HepG2 (cell line): ENCODE results near the gene GLOD5. TPM values are rescaled to one million over a fixed set of nuclear protein-coding genes. Genes with fewer than 3 reads are reported as not detected.

Source experiments
- KMT2B ChIP-seq: IDR thresholded peaks from 2 replicates; pipeline ENCODE4 v1.6.1; 2016; ENCODE audit warnings: missing genetic modification reagents, missing compliant biosample characterization
- MED8 ChIP-seq: sonication (generic); formaldehyde crosslinking; IDR thresholded peaks from 2 replicates; pipeline ENCODE4 v1.8.1; 2023; ENCODE audit warnings: mild to moderate bottlenecking, missing genetic modification reagents; ENCODE audit not compliant: insufficient replicate concordance
- TAF15 ChIP-seq: fragments of 200-400 bp; formaldehyde crosslinking; IDR thresholded peaks from one replicate; pipeline ENCODE4 v1.6.1; 2018; ENCODE audit warnings: mild to moderate bottlenecking, low read depth, low read length; ENCODE audit not compliant: poor library complexity, severe bottlenecking
- TGIF2 ChIP-seq: IDR thresholded peaks from 2 replicates; pipeline ENCODE4 v1.6.1; 2016; ENCODE audit warnings: control low read depth, missing compliant biosample characterization
- ZBTB40 ChIP-seq, 2 experiments: fragments of 450-650 bp in 1 of 2; sonication (generic) in 1 of 2; formaldehyde crosslinking in 1 of 2; IDR thresholded peaks; 2 replicates each; pipeline versions ENCODE4 v1.6.1 to v1.8.0; 2016 to 2022; ENCODE audit warnings: antibody characterized with exemption in 1 of 2, mild to moderate bottlenecking in 1 of 2, missing genetic modification reagents in 1 of 2
- ZBTB46 ChIP-seq: sonication (generic); formaldehyde crosslinking; IDR thresholded peaks from 2 replicates; pipeline ENCODE4 v1.4.0; 2020; ENCODE audit warnings: mild to moderate bottlenecking, missing genetic modification reagents, borderline replicate concordance
- ZHX2 ChIP-seq, 2 experiments: sonication (generic) in 1 of 2; formaldehyde crosslinking in 1 of 2; IDR thresholded peaks; 2 replicates each; pipeline versions ENCODE4 v1.6.1 to v1.9.0; 2014 to 2022; ENCODE audit warnings: antibody characterized with exemption in 1 of 2, borderline replicate concordance in 1 of 2, inconsistent platforms in 1 of 2, low read depth in 1 of 2, missing genetic modification reagents in 1 of 2
- polyA plus RNA-seq, 8 experiments: library from polyadenylated mRNA; depleted of rRNA in 3 of 8; stranded (reverse) in 7 of 8; unstranded in 1 of 8; fragments of >200 nt; fragmentation: Illumina TruSeq in 4 of 8; extraction: Trizol in 4 of 8; gene quantifications; 2 replicates each; pipeline versions ENCODE4 v1.2.1 to v1.2.3, GENCODE V29; 2011 to 2016; ENCODE audit warnings: low read depth in 4 of 8, missing spikeins in 1 of 8, mixed read lengths in 1 of 8; ENCODE audit not compliant: insufficient read depth in 1 of 8
- total RNA-seq, 5 experiments: library from RNA; depleted of rRNA; stranded (reverse); fragments of >200 nt; fragmentation: Illumina TruSeq; extraction: Trizol; gene quantifications; 2 replicates each; pipeline ENCODE4 v1.2.3, GENCODE V29; 2016; ENCODE audit warnings: low read depth in 1 of 5

Gene GLOD5
- total and polyA plus RNA-seq, 2 of the 13 experiments (the other 11 are each of a cell fraction or from before 2014, with no cell fraction given): 0.93 to 1.3 TPM

- TF ChIP-seq ZBTB46 (CRISPR knock-in tag) (no peak), TGIF2 (CRISPR knock-in tag) (no peak), TAF15 (no peak), KMT2B (CRISPR knock-in tag) (no peak), MED8 (CRISPR knock-in tag) (no peak), ZHX2 (IDR thresholded peaks at IDR 0.05; ENCODE audit: low read depth) (no peak), ZHX2 (CRISPR knock-in tag; IDR thresholded peaks at IDR 0.05; ENCODE audit: borderline replicate concordance) (no peak), ZBTB40 (IDR thresholded peaks at IDR 0.05) (no peak), ZBTB40 (CRISPR knock-in tag; IDR thresholded peaks at IDR 0.05) (no peak)
Observed at GRCh38 chrX:48800574-48801279, 39.2 kb downstream of the GLOD5 start (continued).
